H1 (cell line): ENCODE data around the gene SFMBT2. TPM values are rescaled to one million over a fixed set of nuclear protein-coding genes. Genes with fewer than 3 reads are reported as not detected.

Experiments
- CTCF ChIA-PET: fragments of 300-600 bp; sonication (Branson Sonifier 250); formaldehyde crosslinking; loops from one replicate; lab custom pipeline; 2021; ENCODE audit not compliant: partially characterized antibody; lab: Charles Lee
- POLR2A ChIA-PET: fragments of 300-600 bp; sonication (Branson Sonifier 250); formaldehyde crosslinking; loops from one replicate; lab custom pipeline; 2021; ENCODE audit warnings: inconsistent platforms; ENCODE audit not compliant: partially characterized antibody; lab: Charles Lee
- DNase-seq, 2 experiments: peaks; one replicate each; pipeline versions ENCODE4 v3.0.0 to v3.0.0-alpha.2; 2010 to 2022; ENCODE audit warnings: low spot score in 2 of 2, low read depth in 1 of 2, mixed read lengths in 1 of 2
- FAIRE-seq: peaks from 2 replicates; lab custom pipeline; 2011; peaks lifted over from hg19 to GRCh38; lab: Jason Lieb, UNC
- H2AFZ ChIP-seq: 2 replicates; pipeline ENCODE4 v1.8.1; 2012; ENCODE audit warnings: low read length, inconsistent platforms
- H2AK5ac ChIP-seq: 2 replicates; pipeline ENCODE4 v1.6.1; 2013; ENCODE audit warnings: low read depth, low read length
- H2BK120ac ChIP-seq: replicated peaks from 2 replicates; pipeline ENCODE3; 2013; ENCODE audit warnings: low read depth, low read length, inconsistent platforms
- H2BK12ac ChIP-seq: 2 replicates; pipeline ENCODE4 v1.6.1; 2013; ENCODE audit warnings: low read depth, low read length
- H2BK15ac ChIP-seq: 2 replicates; pipeline ENCODE4 v1.6.1; 2013; ENCODE audit warnings: low read length
- H2BK20ac ChIP-seq: 2 replicates; pipeline ENCODE4 v1.6.1; 2013; ENCODE audit warnings: low read length
- H2BK5ac ChIP-seq: 2 replicates; pipeline ENCODE4 v1.6.1; 2013; ENCODE audit warnings: low read depth, low read length
- H3K14ac ChIP-seq: 2 replicates; pipeline ENCODE4 v1.6.1; 2013; ENCODE audit warnings: inconsistent platforms; ENCODE audit not compliant: insufficient read length
- H3K18ac ChIP-seq: 2 replicates; pipeline ENCODE4 v1.6.1; 2013; ENCODE audit warnings: low read length; ENCODE audit errors: extremely low read depth
- H3K23ac ChIP-seq: 2 replicates; pipeline ENCODE4 v1.6.1; 2013; ENCODE audit warnings: inconsistent platforms; ENCODE audit not compliant: insufficient read length
- H3K23me2 ChIP-seq: 2 replicates; pipeline ENCODE4 v1.6.1; 2013; ENCODE audit warnings: low read depth, low read length
- H3K27ac ChIP-seq: 2 replicates; pipeline ENCODE4 v1.6.1; 2011; ENCODE audit warnings: low read depth, low read length, inconsistent platforms
- H3K27me3 ChIP-seq, 4 experiments: replicated peaks in 1 of 4; 1 replicate in 1 of 4; 2 replicates in 3 of 4; pipeline versions ENCODE4 v1.6.1 to v1.8.1; 2011 to 2013; ENCODE audit warnings: low read length in 3 of 4, mild to moderate bottlenecking in 3 of 4, inconsistent platforms in 2 of 4, mixed read lengths in 2 of 4, moderate library complexity in 1 of 4; ENCODE audit not compliant: control insufficient read depth in 3 of 4, insufficient read depth in 3 of 4; ENCODE audit errors: extremely low read depth in 1 of 4
- H3K36me3 ChIP-seq, 4 experiments: 2 replicates each; pipeline versions ENCODE4 v1.6.1 to v1.8.1; 2011 to 2013; ENCODE audit warnings: mild to moderate bottlenecking in 4 of 4, low read length in 3 of 4, moderate library complexity in 2 of 4, control low read depth in 1 of 4, inconsistent platforms in 1 of 4; ENCODE audit not compliant: insufficient read depth in 4 of 4, control insufficient read depth in 2 of 4
- H3K4ac ChIP-seq: replicated peaks from 2 replicates; pipeline ENCODE3; 2013; ENCODE audit warnings: low read length, low read depth, mixed read lengths, inconsistent platforms; ENCODE audit not compliant: insufficient read length
- H3K4me1 ChIP-seq, 4 experiments: replicated peaks in 1 of 4; 1 replicate in 1 of 4; 2 replicates in 3 of 4; pipeline versions ENCODE4 v1.6.1 to v1.8.1; 2011 to 2013; ENCODE audit warnings: low read length in 3 of 4, inconsistent platforms in 2 of 4, mixed read lengths in 1 of 4; ENCODE audit not compliant: insufficient read depth in 4 of 4, control insufficient read depth in 3 of 4
- H3K4me2 ChIP-seq, 2 experiments: 2 replicates each; pipeline versions ENCODE4 v1.6.1 to v1.8.1; 2011 to 2013; ENCODE audit warnings: low read depth in 2 of 2, low read length in 2 of 2, control low read depth in 1 of 2, inconsistent platforms in 1 of 2, mild to moderate bottlenecking in 1 of 2; ENCODE audit not compliant: insufficient read depth in 1 of 2
- H3K4me3 ChIP-seq, 4 experiments: fragments of 200-600, 300-600 bp in 1 of 4; sonication (generic), shearing (Covaris generic), sonication (Bioruptor Twin) in 1 of 4; 2 replicates each; pipeline versions ENCODE4 v1.5.1 to v1.8.1; 2011 to 2016; ENCODE audit warnings: low read length in 4 of 4, low read depth in 3 of 4, control low read depth in 2 of 4, inconsistent platforms in 2 of 4, mild to moderate bottlenecking in 2 of 4, mixed read lengths in 1 of 4, moderate library complexity in 1 of 4; ENCODE audit not compliant: insufficient read depth in 2 of 4; ENCODE audit errors: extremely low read depth in 1 of 4
- H3K56ac ChIP-seq: replicated peaks from 2 replicates; pipeline ENCODE3; 2013; ENCODE audit warnings: low read depth, mild to moderate bottlenecking, mixed read lengths, low read length, inconsistent platforms; ENCODE audit not compliant: insufficient read length
- H3K79me1 ChIP-seq: 2 replicates; pipeline ENCODE4 v1.6.1; 2013; ENCODE audit warnings: low read depth, low read length, control low read depth
- H3K79me2 ChIP-seq, 2 experiments: 2 replicates each; pipeline versions ENCODE4 v1.6.1 to v1.8.1; 2012 to 2013; ENCODE audit warnings: low read length in 2 of 2, mild to moderate bottlenecking in 2 of 2, inconsistent platforms in 1 of 2; ENCODE audit not compliant: insufficient read depth in 2 of 2, control insufficient read depth in 1 of 2
- H3K9ac ChIP-seq, 4 experiments: replicated peaks in 1 of 4; 1 replicate in 1 of 4; 2 replicates in 3 of 4; pipeline versions ENCODE4 v1.6.1 to v1.8.1; 2011 to 2013; ENCODE audit warnings: low read depth in 3 of 4, low read length in 3 of 4, control low read depth in 2 of 4, mild to moderate bottlenecking in 2 of 4, moderate library complexity in 2 of 4, inconsistent platforms in 1 of 4; ENCODE audit errors: extremely low read depth in 1 of 4
- H3K9me3 ChIP-seq, 2 experiments: 2 replicates each; pipeline versions ENCODE4 v1.6.1 to v1.8.1; 2012 to 2013; ENCODE audit warnings: mild to moderate bottlenecking in 2 of 2, moderate library complexity in 2 of 2, control low read depth in 1 of 2, inconsistent platforms in 1 of 2, low read depth in 1 of 2, low read length in 1 of 2, mixed read lengths in 1 of 2; ENCODE audit not compliant: insufficient read depth in 2 of 2
- H4K20me1 ChIP-seq, 2 experiments: replicated peaks in 1 of 2; 2 replicates each; pipeline versions ENCODE3 to v1.8.1; 2011 to 2013; ENCODE audit warnings: inconsistent platforms in 2 of 2, low read length in 2 of 2, mild to moderate bottlenecking in 1 of 2; ENCODE audit not compliant: insufficient read depth in 2 of 2, control insufficient read depth in 1 of 2
- H4K5ac ChIP-seq: 2 replicates; pipeline ENCODE4 v1.6.1; 2013; ENCODE audit warnings: low read length, low read depth, mixed read lengths, inconsistent platforms; ENCODE audit not compliant: insufficient read length
- H4K8ac ChIP-seq: 2 replicates; pipeline ENCODE4 v1.8.0; 2013; ENCODE audit warnings: mild to moderate bottlenecking, moderate library complexity, low read length, inconsistent platforms; ENCODE audit not compliant: insufficient read depth; ENCODE audit errors: extremely low read depth
- H4K91ac ChIP-seq: replicated peaks from 2 replicates; pipeline ENCODE3; 2013; ENCODE audit warnings: low read length, mixed read lengths, inconsistent platforms; ENCODE audit not compliant: insufficient read length
- CEBPB ChIP-seq: IDR thresholded peaks from 2 replicates; pipeline ENCODE4 v1.6.1; 2012; ENCODE audit warnings: low read depth, low read length
- HDAC2 ChIP-seq, 2 experiments: fragments of 300-600 bp in 1 of 2; sonication (generic) in 1 of 2; IDR thresholded peaks; 2 replicates each; pipeline ENCODE4 v1.6.1; 2011 to 2012; ENCODE audit warnings: low read depth in 2 of 2, low read length in 2 of 2, mild to moderate bottlenecking in 2 of 2, moderate library complexity in 2 of 2, borderline replicate concordance in 1 of 2, inconsistent platforms in 1 of 2
- HDAC6 ChIP-seq: IDR thresholded peaks from one replicate; pipeline ENCODE4 v1.7.1; 2012; ENCODE audit warnings: low read depth, mild to moderate bottlenecking, inconsistent platforms, low read length, moderate library complexity
- JUND ChIP-seq: IDR thresholded peaks from 2 replicates; pipeline ENCODE4 v1.6.1; 2011; ENCODE audit warnings: mild to moderate bottlenecking, improper control_type of control experiment, low read length
- MAFK ChIP-seq: IDR thresholded peaks from 2 replicates; pipeline ENCODE4 v1.6.1; 2012; ENCODE audit warnings: low read depth, mild to moderate bottlenecking, improper control_type of control experiment, low read length
- RAD21 ChIP-seq, 2 experiments: IDR thresholded peaks in 1 of 2; conservative IDR thresholded peaks in 1 of 2; 2 replicates each; pipeline ENCODE4 v1.6.1; 2011; ENCODE audit warnings: low read depth in 2 of 2, low read length in 2 of 2, improper control_type of control experiment in 1 of 2, inconsistent platforms in 1 of 2, mild to moderate bottlenecking in 1 of 2, moderate library complexity in 1 of 2
- RNF2 ChIP-seq: fragments of 200-900, 300-1000 bp; sonication (generic); IDR thresholded peaks from 2 replicates; pipeline ENCODE4 v1.7.1; 2016; ENCODE audit warnings: borderline replicate concordance, low read depth, mild to moderate bottlenecking, antibody characterized with exemption, low read length; ENCODE audit not compliant: poor library complexity, severe bottlenecking; ENCODE audit errors: missing control alignments
- RXRA ChIP-seq: IDR thresholded peaks from 2 replicates; pipeline ENCODE4 v1.6.1; 2011; ENCODE audit warnings: low read depth, mild to moderate bottlenecking, low read length, moderate library complexity; ENCODE audit not compliant: insufficient read depth
- SAP30 ChIP-seq: fragments of 300-600 bp; sonication (generic); IDR thresholded peaks from 2 replicates; pipeline ENCODE4 v1.7.1; 2012; ENCODE audit warnings: low read length, moderate library complexity, mild to moderate bottlenecking, inconsistent platforms; ENCODE audit not compliant: insufficient read depth, insufficient replicate concordance
- SIRT6 ChIP-seq: IDR thresholded peaks from one replicate; pipeline ENCODE4 v1.7.1; 2012; ENCODE audit warnings: low read length, inconsistent platforms
- SIX5 ChIP-seq: IDR thresholded peaks from 2 replicates; pipeline ENCODE4 v1.6.1; 2011; ENCODE audit warnings: mild to moderate bottlenecking, low read depth, low read length
- SRF ChIP-seq: IDR thresholded peaks from 2 replicates; pipeline ENCODE4 v1.6.1; 2011; ENCODE audit warnings: mild to moderate bottlenecking, low read depth, low read length, moderate library complexity
- SUZ12 ChIP-seq: fragments of 200-600 bp; sonication (generic); IDR thresholded peaks from 2 replicates; pipeline ENCODE4 v1.6.1; 2012; ENCODE audit warnings: mild to moderate bottlenecking, inconsistent platforms, low read length, moderate library complexity, mixed read lengths
- ZNF274 ChIP-seq: IDR thresholded peaks from 2 replicates; pipeline ENCODE4 v1.7.0; 2012; ENCODE audit warnings: low read length, borderline replicate concordance; ENCODE audit errors: extremely low read depth
- WGBS, 2 experiments: shearing (Covaris generic) in 1 of 2; methylation state at CpG; one replicate each; pipeline versions ENCODE4 v1.1.6 to v1.1.7; 2013 to 2015; ENCODE audit warnings: low lambda C conversion rate in 2 of 2, mixed read lengths in 2 of 2, inconsistent platforms in 1 of 2, low coverage in 1 of 2, missing lambda C conversion rate in 1 of 2; ENCODE audit not compliant: insufficient replicate concordance in 2 of 2, insufficient coverage in 1 of 2, insufficient read length in 1 of 2; ENCODE audit errors: extremely low coverage in 1 of 2, missing lambda C conversion rate in 1 of 2; 5-methylcytosine and 5-hydroxymethylcytosine counted together
- polyA plus RNA-seq, 7 experiments: library from polyadenylated mRNA; depleted of rRNA in 3 of 7; stranded (reverse) in 5 of 7; unstranded in 2 of 7; fragments of >200 nt in 5 of 7; fragments of 200-250 nt in 2 of 7; gene quantifications; 1 replicate in 5 of 7; 2 replicates in 1 of 7; 4 replicates in 1 of 7; pipeline versions ENCODE4 v1.2.1 to v1.2.3, GENCODE V29; 2011 to 2013; ENCODE audit warnings: missing spikeins in 2 of 7, mixed read lengths in 2 of 7
- total RNA-seq: library from RNA; stranded (reverse); fragmentation: NEBNext Ultra II Directional; extraction: Animal tissue kit (Norgen Biotek cat#: 25700); gene quantifications from 2 replicates; pipeline ENCODE4 v1.2.1, GENCODE V29; 2021

Gene SFMBT2
- total and polyA plus RNA-seq, 2 of the 8 experiments (the other 6 are each of a cell fraction or from before 2014, with no cell fraction given), result 2.9 to 11.0 TPM

- H4K5ac ChIP-seq, result no peak overlapping the region
- peaks cover 0 to 4% (median 0%) of the 10 kb centered on the region in 4 experiments; a peak in 3 of 8 replicates for H3K36me3 ChIP-seq
- peaks cover 8 to 9% of the 10 kb centered on the region in 2 experiments; a peak in 2 of 4 replicates for H3K9me3 ChIP-seq
- H2BK20ac ChIP-seq, result no peak overlapping the region
- ChIA-PET POLR2A (no interaction called here), CTCF (no interaction called here)
- no peak overlapping the region for H3K18ac ChIP-seq
- H3K4ac ChIP-seq, result no peak overlapping the region
- no peak overlapping the region for H3K23ac ChIP-seq
- H2BK120ac ChIP-seq, result no peak overlapping the region
- no peak overlapping the region for H4K91ac ChIP-seq
- no peak overlapping the region for H2BK15ac ChIP-seq
- 0 out of 4 replicates have a peak, but pooled peaks cover 0 to 2% of the 10 kb centered on the region in 2 experiments for H3K79me2 ChIP-seq
- H3K9ac ChIP-seq, result no peak overlapping the region
- H2AFZ ChIP-seq, result no peak overlapping the region
- no peaks in the 10 kb centered on the region for H3K27me3 ChIP-seq
- H2BK12ac ChIP-seq, result no peak overlapping the region
- no peak overlapping the region for H3K27ac ChIP-seq
- no peak overlapping the region for H4K8ac ChIP-seq
- DNase-seq (no peak), FAIRE-seq (no peak)
- H3K56ac ChIP-seq, result no peak overlapping the region
- H2AK5ac ChIP-seq, result no peak overlapping the region
- WGBS, 2 experiments, result 30% methylated on average over 1 of the region's 1 CpG; no CpG with 5 or more reads in 1 of the 2 experiments
- H2BK5ac ChIP-seq, result no peak overlapping the region
- H3K23me2 ChIP-seq, result no peaks in the 10 kb centered on the region
- no peaks in the 10 kb centered on the region for H4K20me1 ChIP-seq
- H3K4me3 ChIP-seq, result no peak overlapping the region
- H3K14ac ChIP-seq, result no peak overlapping the region
- no peaks in the 10 kb centered on the region for H3K4me1 ChIP-seq
- H3K79me1 ChIP-seq, result no peaks in the 10 kb centered on the region
- no peak overlapping the region for H3K4me2 ChIP-seq
- TF ChIP-seq SIX5 (no peak), SUZ12 (no peak), HDAC2 (IDR thresholded peaks at IDR 0.05; ENCODE audit: borderline replicate concordance in 1 of 2, low read depth in 2 of 2, low read length in 2 of 2) (no peak), RXRA (no peak), MAFK (no peak), CEBPB (no peak), ZNF274 (no peak), SAP30 (no peak), SRF (no peak), RNF2 (no peak), RAD21 (IDR thresholded peaks at IDR 0.05 in 1 of 2, conservative IDR thresholded peaks at IDR 0.05 in 1 of 2; ENCODE audit: low read depth in 2 of 2, low read length in 2 of 2) (no peak), HDAC6 (no peak), SIRT6 (no peak), JUND (no peak)
Measured at GRCh38 chr10:7322623-7323022, 88.2 kb downstream of the SFMBT2 start.
